Trophoblast cell (in vitro differentiated cells and primary cell): ENCODE measurements around the gene HAND2.

Source experiments
- DNase-seq, 2 donors: peaks; one replicate each; pipeline ENCODE4 v3.0.0-alpha.2; 2016
- H2AFZ ChIP-seq: 2 replicates; pipeline ENCODE4 v1.6.1; 2013; ENCODE audit warnings: low read length, moderate library complexity, mild to moderate bottlenecking; ENCODE audit not compliant: insufficient read depth, poor library complexity
- H2AK5ac ChIP-seq: 2 replicates; pipeline ENCODE4 v1.6.1; 2013; ENCODE audit warnings: mild to moderate bottlenecking, low read length
- H2BK120ac ChIP-seq: 2 replicates; pipeline ENCODE4 v1.6.1; 2013; ENCODE audit warnings: low read length, mild to moderate bottlenecking, moderate library complexity; ENCODE audit not compliant: insufficient read depth, poor library complexity
- H2BK12ac ChIP-seq: 2 replicates; pipeline ENCODE4 v1.6.1; 2013; ENCODE audit warnings: mild to moderate bottlenecking, low read length, moderate library complexity
- H2BK5ac ChIP-seq: 2 replicates; pipeline ENCODE4 v1.6.1; 2013; ENCODE audit warnings: low read length, low read depth, moderate library complexity, mild to moderate bottlenecking; ENCODE audit not compliant: poor library complexity
- H3K14ac ChIP-seq: 2 replicates; pipeline ENCODE4 v1.6.1; 2013; ENCODE audit warnings: mild to moderate bottlenecking, low read length
- H3K18ac ChIP-seq: 2 replicates; pipeline ENCODE4 v1.6.1; 2013; ENCODE audit warnings: mild to moderate bottlenecking, low read length
- H3K23ac ChIP-seq: 2 replicates; pipeline ENCODE4 v1.6.1; 2013; ENCODE audit warnings: low read length
- H3K27ac ChIP-seq: 2 replicates; pipeline ENCODE4 v1.5.1; 2013; ENCODE audit warnings: low read depth, mild to moderate bottlenecking, inconsistent platforms, low read length, moderate library complexity
- H3K27me3 ChIP-seq: 2 replicates; pipeline ENCODE4 v1.6.1; 2013; ENCODE audit warnings: inconsistent platforms, mild to moderate bottlenecking, low read length, moderate library complexity; ENCODE audit not compliant: insufficient read depth
- H3K36me3 ChIP-seq, 2 experiments: 1 replicate in 1 of 2; 2 replicates in 1 of 2; pipeline ENCODE4 v1.6.1; 2013; ENCODE audit warnings: low read length in 2 of 2, mild to moderate bottlenecking in 2 of 2, moderate library complexity in 1 of 2; ENCODE audit not compliant: insufficient read depth in 2 of 2, control insufficient read depth in 1 of 2
- H3K4ac ChIP-seq: 2 replicates; pipeline ENCODE4 v1.6.1; 2013; ENCODE audit warnings: low read depth, mild to moderate bottlenecking, low read length, moderate library complexity
- H3K4me1 ChIP-seq, 2 experiments: 1 replicate in 1 of 2; 2 replicates in 1 of 2; pipeline ENCODE4 v1.6.1; 2013; ENCODE audit warnings: low read length in 2 of 2, mild to moderate bottlenecking in 2 of 2, moderate library complexity in 1 of 2; ENCODE audit not compliant: insufficient read depth in 2 of 2, control insufficient read depth in 1 of 2
- H3K4me2 ChIP-seq: 2 replicates; pipeline ENCODE4 v1.6.1; 2013; ENCODE audit warnings: inconsistent platforms, mild to moderate bottlenecking, low read length, moderate library complexity
- H3K4me3 ChIP-seq: 2 replicates; pipeline ENCODE4 v1.5.1; 2013; ENCODE audit warnings: mild to moderate bottlenecking, low read depth, low read length, inconsistent platforms
- H3K79me1 ChIP-seq: one replicate; pipeline ENCODE4 v1.6.1; 2013; ENCODE audit warnings: low read length
- H3K79me2 ChIP-seq: 2 replicates; pipeline ENCODE4 v1.6.1; 2013; ENCODE audit warnings: low read length, mild to moderate bottlenecking; ENCODE audit not compliant: control insufficient read depth, insufficient read depth, poor library complexity
- H3K9ac ChIP-seq: 2 replicates; pipeline ENCODE4 v1.6.1; 2013; ENCODE audit warnings: mild to moderate bottlenecking, low read length
- H3K9me3 ChIP-seq: 2 replicates; pipeline ENCODE4 v1.6.1; 2013; ENCODE audit warnings: low read depth, mild to moderate bottlenecking, control low read depth, inconsistent platforms, low read length; ENCODE audit not compliant: insufficient read depth
- H4K12ac ChIP-seq: 2 replicates; pipeline ENCODE4 v1.6.1; 2013; ENCODE audit warnings: low read depth, mild to moderate bottlenecking, low read length, moderate library complexity
- H4K8ac ChIP-seq: 2 replicates; pipeline ENCODE4 v1.6.1; 2013; ENCODE audit warnings: low read depth, mild to moderate bottlenecking, low read length, moderate library complexity
- H4K91ac ChIP-seq: one replicate; pipeline ENCODE4 v1.6.1; 2013; ENCODE audit warnings: low read depth, mild to moderate bottlenecking, low read length, moderate library complexity
- WGBS: extraction: QIAGEN DNeasy Blood & Tissue Kit; methylation state at CpG from one replicate; pipeline ENCODE4 v1.1.7; 2013; ENCODE audit warnings: missing lambda C conversion rate; ENCODE audit not compliant: insufficient read length, insufficient coverage; ENCODE audit errors: extremely low coverage; 5-methylcytosine and 5-hydroxymethylcytosine counted together

HAND2 gene

GRCh38 chr4:173519111-173520101 is 10.6 kb downstream of the HAND2 start:
- H2BK120ac ChIP-seq: peak overlapping the region; percentile 83
- H4K91ac ChIP-seq: peak overlapping the region; percentile 96
- peak overlapping the region; percentile 87 for H2BK5ac ChIP-seq
- H3K79me1 ChIP-seq: peaks cover 42% of the 10 kb centered on the region
- no peak for DNase-seq
- H2BK12ac ChIP-seq: peak overlapping the region; percentile 68
- peaks cover 13% of the 10 kb centered on the region for H3K79me2 ChIP-seq
- no peak overlapping the region for H3K23ac ChIP-seq
- no peak overlapping the region for H2AFZ ChIP-seq
- peak overlapping the region; percentile 60 for H3K4me3 ChIP-seq
- peaks cover 18 to 27% of the 10 kb centered on the region in 2 experiments for H3K4me1 ChIP-seq
- peak overlapping the region; percentile 77 for H3K4ac ChIP-seq
- H3K14ac ChIP-seq: no peak overlapping the region
- H3K9ac ChIP-seq: peak overlapping the region; percentile 35
- peaks cover 0 to 2% of the 10 kb centered on the region in 2 experiments for H3K36me3 ChIP-seq
- no peak overlapping the region for H4K12ac ChIP-seq
- H3K4me2 ChIP-seq: peak overlapping the region; percentile 79
- H2AK5ac ChIP-seq: no peak overlapping the region
- no CpG with 5 or more reads among the region's 31 CpGs for WGBS
- H3K9me3 ChIP-seq: no peaks in the 10 kb centered on the region
- H3K27ac ChIP-seq: peak overlapping the region; percentile 99
- H3K18ac ChIP-seq: peak overlapping the region; percentile 89
- H3K27me3 ChIP-seq: peaks cover 13% of the 10 kb centered on the region
- peak overlapping the region; percentile 87 for H4K8ac ChIP-seq

- WGBS: no CpG with 5 or more reads among the region's 42 CpGs
- Histone ChIP-seq H3K4me2 (peak overlapping the region; percentile 79), H3K27me3 (peaks cover 14% of the 10 kb centered on the region), H3K4me1 (peaks cover 15 to 23% of the 10 kb centered on the region in 2 experiments), H4K91ac (peak overlapping the region; percentile 96), H3K9me3 (no peaks in the 10 kb centered on the region), H3K14ac (peak overlapping the region; percentile 78), H3K4me3 (peak overlapping the region; percentile 64), H2AFZ (peak overlapping the region; percentile 77), H4K8ac (peak overlapping the region; percentile 87), H3K27ac (peak overlapping the region; percentile 99), H3K18ac (peak overlapping the region; percentile 89), H2BK120ac (peak overlapping the region; percentile 83), H3K23ac (no peak overlapping the region), H2AK5ac (peak overlapping the region; percentile 28), H3K79me1 (peaks cover 38% of the 10 kb centered on the region), H2BK12ac (peak overlapping the region; percentile 68), H3K36me3 (peaks cover 0 to 2% of the 10 kb centered on the region in 2 experiments), H4K12ac (peak overlapping the region; percentile 28), H3K79me2 (peaks cover 11% of the 10 kb centered on the region), H3K9ac (peak overlapping the region; percentile 88), H3K4ac (peak overlapping the region; percentile 77), H2BK5ac (peak overlapping the region; percentile 87)
- no peak for DNase-seq
These were observed 11.5 kb downstream of the HAND2 start for GRCh38 chr4:173518425-173519102.

GRCh38 chr4:173517781-173518424 is 12.1 kb downstream of the HAND2 start:
- WGBS: no CpG with 5 or more reads among the region's 24 CpGs
- H3K18ac ChIP-seq: peak overlapping the region; percentile 49
- no peak overlapping the region for H2AK5ac ChIP-seq

More at GRCh38 chr4:173517781-173518424, 12.1 kb downstream of the HAND2 start:
- H3K79me2 ChIP-seq: peaks cover 4% of the 10 kb centered on the region
- H2BK12ac ChIP-seq: peak overlapping the region; percentile 3
- H3K4ac ChIP-seq: peak overlapping the region; percentile 87
- H3K27ac ChIP-seq: peak overlapping the region; percentile 99
- H3K4me3 ChIP-seq: no peak overlapping the region
- peak overlapping the region; percentile 83 for H2BK120ac ChIP-seq
- H4K8ac ChIP-seq: peak overlapping the region; percentile 78
- no peak overlapping the region for H3K23ac ChIP-seq
- H3K36me3 ChIP-seq: peaks cover 0 to 2% of the 10 kb centered on the region in 2 experiments
- peak overlapping the region; percentile 80 for H3K9ac ChIP-seq
- no peaks in the 10 kb centered on the region for H3K9me3 ChIP-seq
- H2AFZ ChIP-seq: peak overlapping the region; percentile 15
- H4K91ac ChIP-seq: peak overlapping the region; percentile 96
- H3K4me1 ChIP-seq: peaks cover 9 to 17% of the 10 kb centered on the region in 2 experiments
- H3K4me2 ChIP-seq: peak overlapping the region; percentile 79
- H3K14ac ChIP-seq: peak overlapping the region; percentile 74
- peaks cover 16% of the 10 kb centered on the region for H3K27me3 ChIP-seq
- H4K12ac ChIP-seq: peak overlapping the region; percentile 9
- H2BK5ac ChIP-seq: peak overlapping the region; percentile 84
- no peak for DNase-seq
- H3K79me1 ChIP-seq: peaks cover 31% of the 10 kb centered on the region
